ENCODE data around the gene RAPGEF1. TPM values are rescaled to one million over a fixed set of nuclear protein-coding genes. Genes with fewer than 3 reads are reported as not detected.

Gene RAPGEF1
- total RNA-seq, 1 experiment from 2014 or later = 61.5 TPM

DNA sequence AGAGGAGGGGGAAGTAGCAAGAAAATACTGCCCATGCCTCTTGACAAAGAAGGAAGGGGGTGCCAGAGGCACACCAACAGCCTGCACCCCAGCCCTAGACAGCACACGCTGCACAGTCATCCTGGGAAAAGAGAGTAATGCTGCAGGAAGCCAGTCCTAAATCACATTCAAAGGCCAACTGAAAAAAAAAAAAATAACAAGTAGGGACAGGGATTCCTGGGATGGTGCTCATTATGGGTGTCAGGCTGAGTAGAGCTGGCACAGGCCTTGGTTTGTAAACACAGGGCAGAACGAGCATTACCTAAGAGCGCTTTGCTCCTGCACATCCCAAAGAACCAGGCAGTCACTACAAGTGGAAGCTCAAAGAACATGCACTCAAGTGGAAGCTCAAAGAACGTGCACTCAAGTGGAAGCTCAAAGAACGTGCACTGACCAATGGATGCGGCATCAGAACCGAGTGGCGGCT is 7.8 kb downstream of the RAPGEF1 start:
- Histone ChIP-seq H3K4me1 (ENCODE audit: insufficient read depth, low read length, poor library complexity, severe bottlenecking) (peaks cover 50% of the 10 kb centered on the region), H3K36me3 (ENCODE audit: insufficient read depth, low read length, poor library complexity, severe bottlenecking) (no peaks in the 10 kb centered on the region), H3K9me3 (ENCODE audit: low read depth, low read length, poor library complexity, severe bottlenecking) (no peaks in the 10 kb centered on the region), H3K27ac (ENCODE audit: low read depth, low read length, poor library complexity, severe bottlenecking) (no peak overlapping the region), H3K27me3 (replicated peaks; ENCODE audit: insufficient read depth, low read depth, low read length, poor library complexity) (no peaks in the 10 kb centered on the region), H3K4me3 (ENCODE audit: low read depth, low read length, poor library complexity, severe bottlenecking) (no peak overlapping the region)
- DNase-seq (ENCODE audit: low spot score) = no peak
- intact Hi-C loops (cut with micrococcal nuclease; ENCODE audit: unreplicated experiment) = no loop called here
- no TSS peak for BruUV-seq (replicated peaks)
- TF ChIP-seq EZH2 (IDR thresholded peaks at IDR 0.05; ENCODE audit: borderline replicate concordance, low read depth, low read length, poor library complexity, severe bottlenecking) = no peak
- TF ChIP-seq, protein P1, sequence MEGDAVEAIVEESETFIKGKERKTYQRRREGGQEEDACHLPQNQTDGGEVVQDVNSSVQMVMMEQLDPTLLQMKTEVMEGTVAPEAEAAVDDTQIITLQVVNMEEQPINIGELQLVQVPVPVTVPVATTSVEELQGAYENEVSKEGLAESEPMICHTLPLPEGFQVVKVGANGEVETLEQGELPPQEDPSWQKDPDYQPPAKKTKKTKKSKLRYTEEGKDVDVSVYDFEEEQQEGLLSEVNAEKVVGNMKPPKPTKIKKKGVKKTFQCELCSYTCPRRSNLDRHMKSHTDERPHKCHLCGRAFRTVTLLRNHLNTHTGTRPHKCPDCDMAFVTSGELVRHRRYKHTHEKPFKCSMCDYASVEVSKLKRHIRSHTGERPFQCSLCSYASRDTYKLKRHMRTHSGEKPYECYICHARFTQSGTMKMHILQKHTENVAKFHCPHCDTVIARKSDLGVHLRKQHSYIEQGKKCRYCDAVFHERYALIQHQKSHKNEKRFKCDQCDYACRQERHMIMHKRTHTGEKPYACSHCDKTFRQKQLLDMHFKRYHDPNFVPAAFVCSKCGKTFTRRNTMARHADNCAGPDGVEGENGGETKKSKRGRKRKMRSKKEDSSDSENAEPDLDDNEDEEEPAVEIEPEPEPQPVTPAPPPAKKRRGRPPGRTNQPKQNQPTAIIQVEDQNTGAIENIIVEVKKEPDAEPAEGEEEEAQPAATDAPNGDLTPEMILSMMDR (conservative IDR thresholded peaks at IDR 0.05; ENCODE audit: low read depth, low read length) = no peak
- ChIA-PET CTCF (interaction anchor here (0.5 kb wide), 1 partner anchor 11 kb away, joined by 4 read pairs; no protein-coding TSS in a partner anchor), POLR2A (ENCODE audit: low non-redundant PET) (no interaction called here)

DNA sequence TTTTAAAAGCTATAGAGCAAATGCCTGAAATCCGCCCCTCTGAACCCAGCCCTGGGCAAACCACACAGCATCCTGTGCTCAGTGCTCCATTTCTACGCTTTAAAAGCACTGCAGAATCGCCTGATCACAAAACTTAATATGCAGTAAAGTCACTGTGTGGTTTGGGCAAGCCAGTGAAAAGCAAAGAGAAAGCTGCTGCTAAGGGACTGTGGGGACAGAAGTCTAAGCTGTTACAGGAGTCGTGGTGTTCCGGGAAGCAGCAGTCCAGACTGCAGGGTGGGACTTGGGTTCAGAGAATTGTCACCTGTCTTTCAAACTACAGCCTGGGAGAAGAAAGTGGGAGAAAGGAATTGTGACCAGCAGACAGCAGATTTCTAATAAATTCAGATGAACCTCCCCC is 8.2 kb downstream of the RAPGEF1 start:
- DNase-seq (ENCODE audit: low spot score) = no peak
- no peak overlapping the region for H3K4me3 ChIP-seq (ENCODE audit: low read depth, low read length, poor library complexity, severe bottlenecking)
- no peak for TF ChIP-seq EZH2 (IDR thresholded peaks at IDR 0.05; ENCODE audit: borderline replicate concordance, low read depth, low read length, poor library complexity, severe bottlenecking)
- TF ChIP-seq, protein P1 (conservative IDR thresholded peaks at IDR 0.05; ENCODE audit: low read depth, low read length) = no peak
- intact Hi-C loops (cut with micrococcal nuclease; ENCODE audit: unreplicated experiment) = no loop called here
- peaks cover 53% of the 10 kb centered on the region for H3K4me1 ChIP-seq (ENCODE audit: insufficient read depth, low read length, poor library complexity, severe bottlenecking)
- no peak overlapping the region for H3K27ac ChIP-seq (ENCODE audit: low read depth, low read length, poor library complexity, severe bottlenecking)
- H3K27me3 ChIP-seq (replicated peaks; ENCODE audit: insufficient read depth, low read depth, low read length, poor library complexity) = no peaks in the 10 kb centered on the region
- BruUV-seq (replicated peaks) = no TSS peak
- H3K9me3 ChIP-seq (ENCODE audit: low read depth, low read length, poor library complexity, severe bottlenecking) = no peaks in the 10 kb centered on the region
- H3K36me3 ChIP-seq (ENCODE audit: insufficient read depth, low read length, poor library complexity, severe bottlenecking) = no peaks in the 10 kb centered on the region
- ChIA-PET CTCF (no interaction called here), POLR2A (ENCODE audit: low non-redundant PET) (no interaction called here)

DNA sequence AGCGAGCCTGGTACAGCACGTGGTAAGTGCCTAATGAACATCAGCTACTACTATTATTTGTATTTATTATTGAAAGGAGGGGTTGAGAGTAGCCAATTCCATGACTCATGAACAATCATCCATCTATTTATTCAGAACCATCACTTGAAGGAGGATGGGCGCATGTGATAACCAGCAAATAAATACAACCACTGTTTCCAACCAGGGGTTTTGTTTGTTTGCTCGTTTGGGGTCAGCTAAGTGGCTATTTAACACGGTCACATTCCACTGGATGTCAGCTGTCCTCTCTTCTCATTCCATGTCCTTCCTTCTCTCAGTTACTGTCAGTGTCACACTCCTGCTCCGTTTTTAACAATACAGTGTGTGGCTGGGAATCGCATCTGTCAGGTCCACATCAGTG is 8.6 kb downstream of the RAPGEF1 start:
- peaks cover 53% of the 10 kb centered on the region for H3K4me1 ChIP-seq (ENCODE audit: insufficient read depth, low read length, poor library complexity, severe bottlenecking)
- CTCF ChIA-PET = no interaction called here

More for the DNA sequence above, 8.6 kb downstream of the RAPGEF1 start:
- POLR2A ChIA-PET (ENCODE audit: low non-redundant PET) = no interaction called here
- TF ChIP-seq EZH2 (IDR thresholded peaks at IDR 0.05; ENCODE audit: borderline replicate concordance, low read depth, low read length, poor library complexity, severe bottlenecking) = no peak
- TF ChIP-seq, protein P1 (conservative IDR thresholded peaks at IDR 0.05; ENCODE audit: low read depth, low read length) = no peak
- H3K4me3 ChIP-seq (ENCODE audit: low read depth, low read length, poor library complexity, severe bottlenecking) = no peak overlapping the region
- no peaks in the 10 kb centered on the region for H3K36me3 ChIP-seq (ENCODE audit: insufficient read depth, low read length, poor library complexity, severe bottlenecking)
- no peak overlapping the region for H3K27ac ChIP-seq (ENCODE audit: low read depth, low read length, poor library complexity, severe bottlenecking)
- intact Hi-C loops (cut with micrococcal nuclease; ENCODE audit: unreplicated experiment) = no loop called here
- no peak for DNase-seq (ENCODE audit: low spot score)
- no peaks in the 10 kb centered on the region for H3K9me3 ChIP-seq (ENCODE audit: low read depth, low read length, poor library complexity, severe bottlenecking)
- H3K27me3 ChIP-seq (replicated peaks; ENCODE audit: insufficient read depth, low read depth, low read length, poor library complexity) = no peaks in the 10 kb centered on the region
- BruUV-seq (replicated peaks) = no TSS peak

Data from A673 (cell line).